AG04450 (cell line): ENCODE measurements around the gene CD68. TPM values are rescaled to one million over a fixed set of nuclear protein-coding genes. Genes with fewer than 3 reads are reported as not detected.
"Not testable (repeated sequence)": the region's sequence is repeated elsewhere in the genome, so short reads cannot be mapped to it uniquely, and the experiment has no call there.

ENCODE experiments used
- CTCF ChIA-PET: fragments of 300-600, 350-600 bp; formaldehyde crosslinking; extraction: SDS; loops from one replicate; lab custom pipeline; 2022; ENCODE audit warnings: antibody characterized with exemption, inconsistent platforms; lab: Charles Lee
- POLR2A ChIA-PET: fragments of 350-600 bp; formaldehyde crosslinking; extraction: SDS; loops from one replicate; lab custom pipeline; 2021; ENCODE audit warnings: antibody characterized with exemption, inconsistent platforms; lab: Yijun Ruan, JAX
- DNase-seq: peaks from one replicate; pipeline ENCODE4 v3.0.0-alpha.2; 2011; ENCODE audit warnings: low read depth, low spot score
- H3K27ac ChIP-seq: one replicate; pipeline ENCODE4 v1.5.1; 2012; ENCODE audit warnings: low read depth, low read length, control low read depth
- H3K27me3 ChIP-seq: one replicate; pipeline ENCODE4 v1.6.0; 2012; ENCODE audit warnings: low read length; ENCODE audit not compliant: control insufficient read depth, insufficient read depth
- H3K4me3 ChIP-seq: 2 replicates; pipeline ENCODE4 v1.5.1; 2011; ENCODE audit warnings: mild to moderate bottlenecking, low read depth, low read length, control low read depth
- H3K9me3 ChIP-seq: 2 replicates; pipeline ENCODE4 v1.5.1; 2012; ENCODE audit warnings: low read length; ENCODE audit not compliant: control insufficient read depth, insufficient read depth
- CTCF ChIP-seq: IDR thresholded peaks from 2 replicates; pipeline ENCODE4 v1.5.1; 2011; ENCODE audit warnings: low read depth, low read length, control low read depth, inconsistent platforms
- polyA plus RNA-seq: library from polyadenylated mRNA; depleted of rRNA; stranded (reverse); fragments of >200 nt; gene quantifications from 2 replicates; pipeline ENCODE4 v1.2.3, GENCODE V29; 2011

The CD68 gene
- polyA plus RNA-seq, 1 experiment = 34.1 TPM

GRCh38 chr17:7623661-7624060 is 44.2 kb downstream of the CD68 start:
- H3K27ac ChIP-seq = no peak overlapping the region
- POLR2A ChIA-PET = no interaction called here
- H3K4me3 ChIP-seq = no peak overlapping the region
- H3K9me3 ChIP-seq = no peaks in the 10 kb centered on the region
- H3K27me3 ChIP-seq = peaks cover 3% of the 10 kb centered on the region
- no peak for DNase-seq
- no peak for TF ChIP-seq CTCF
- CTCF ChIA-PET = no interaction called here

GRCh38 chr17:7625749-7626148 is 46.3 kb downstream of the CD68 start:
- H3K4me3 ChIP-seq, POLR2A ChIA-PET, DNase-seq, H3K27ac ChIP-seq, H3K27me3 ChIP-seq, H3K9me3 ChIP-seq: not testable (repeated sequence)
- CTCF ChIA-PET = interaction anchor here (1.5 kb wide), 1 partner anchor 59 kb away, joined by 3 read pairs; no protein-coding TSS in a partner anchor

- H3K4me3 ChIP-seq = peak overlapping the region; percentile 86
- no peaks in the 10 kb centered on the region for H3K27me3 ChIP-seq
- ChIA-PET POLR2A (interaction anchor here (2.1 kb wide), 1 partner anchor 61 kb away, joined by 40 read pairs; the partner anchor contains the start of genes TP53 and WRAP53), CTCF (interaction anchor here (1.2 to 1.8 kb wide), 3 partner anchors 37 to 62 kb away, joined by 3 to 17 read pairs (median 4); partner anchors contain the start of genes TP53 and WRAP53)
- DNase-seq = no peak
- no peak overlapping the region for H3K27ac ChIP-seq
- no peak for TF ChIP-seq CTCF
- H3K9me3 ChIP-seq = no peaks in the 10 kb centered on the region
Measured at GRCh38 chr17:7626307-7626706, 46.9 kb downstream of the CD68 start.

- ChIA-PET CTCF (interaction anchor here (1.2 to 2.5 kb wide), 5 partner anchors 12 to 64 kb away, joined by 3 to 17 read pairs (median 4); partner anchors contain the start of genes FXR2, TP53 and WRAP53), POLR2A (interaction anchor here (0.9 to 2.1 kb wide), 5 partner anchors 10 to 60 kb away, joined by 3 to 40 read pairs (median 5); partner anchors contain the start of genes FXR2, TP53 and WRAP53)
- H3K27me3 ChIP-seq = no peaks in the 10 kb centered on the region
- H3K4me3 ChIP-seq = peak overlapping the region; percentile 86
- H3K27ac ChIP-seq = peak overlapping the region; percentile 31
- no peaks in the 10 kb centered on the region for H3K9me3 ChIP-seq
- DNase-seq = no peak
- no peak for TF ChIP-seq CTCF
Measured at GRCh38 chr17:7626956-7627249, 47.5 kb downstream of the CD68 start.

GRCh38 chr17:7627250-7628121 is 48.0 kb downstream of the CD68 start, which contains the start of gene SAT2:
SAT2 (minus strand) TSS chr17:7627821; CDS start chr17:7627635, 186 bp downstream.
- no peak for TF ChIP-seq CTCF
- ChIA-PET POLR2A (interaction anchor here (0.5 to 2.1 kb wide), 10 partner anchors 10 to 363 kb away, joined by 3 to 40 read pairs (median 4); partner anchors contain the start of genes FXR2, MPDU1, TP53 and WRAP53), CTCF (interaction anchor here (0.6 to 2.5 kb wide), 5 partner anchors 9 to 63 kb away, joined by 4 to 17 read pairs (median 5); partner anchors contain the start of genes FXR2, TP53 and WRAP53)
- peak within 1 kb of the TSS; percentile 86 for H3K4me3 ChIP-seq
- peak within 1 kb of the TSS; percentile 91 for H3K27ac ChIP-seq
- no peaks in the 10 kb centered on the region for H3K27me3 ChIP-seq
- H3K9me3 ChIP-seq = no peaks in the 10 kb centered on the region
- DNase-seq = peak; percentile 86
